HepG2 (cell line): ENCODE data around the gene IRS2.

ENCODE experiments used
- POLR2A ChIP-seq, 2 experiments: IDR thresholded peaks; 2 replicates each; pipeline ENCODE4 v1.6.1; 2011; ENCODE audit warnings: low read depth in 2 of 2, low read length in 2 of 2, mild to moderate bottlenecking in 1 of 2, moderate library complexity in 1 of 2; ENCODE audit not compliant: insufficient read depth in 1 of 2
- POLR2AphosphoS5 ChIP-seq: IDR thresholded peaks from 2 replicates; pipeline ENCODE4 v1.6.1; 2012; ENCODE audit warnings: low read depth, low read length
- SALL1 ChIP-seq: sonication (generic); formaldehyde crosslinking; IDR thresholded peaks from 2 replicates; pipeline ENCODE4 v1.8.0; 2022; ENCODE audit warnings: mild to moderate bottlenecking, missing genetic modification reagents
- ZBTB4 ChIP-seq: sonication (generic); formaldehyde crosslinking; IDR thresholded peaks from 2 replicates; pipeline ENCODE4 v1.4.0; 2020; ENCODE audit warnings: missing genetic modification reagents, mild to moderate bottlenecking, borderline replicate concordance

DNA sequence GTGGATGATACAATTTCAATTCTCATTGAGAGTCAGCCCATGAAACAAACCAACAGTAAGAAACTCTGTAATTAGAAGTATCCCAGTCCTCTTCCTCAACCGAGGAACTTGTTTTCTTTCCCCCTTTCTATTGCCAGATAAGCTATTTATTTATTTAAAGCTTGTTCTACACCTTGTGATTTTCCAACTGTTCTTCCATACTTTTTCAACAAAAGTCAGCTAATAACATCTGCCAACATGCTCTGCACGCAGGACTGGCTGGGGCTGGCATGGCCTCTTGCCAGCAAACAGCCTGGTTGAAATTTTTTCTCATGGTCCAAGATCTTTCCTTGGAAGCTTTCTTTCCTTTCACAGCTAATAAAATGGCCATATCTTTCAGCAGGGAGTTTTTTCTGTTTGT is 2.9 kb upstream of the IRS2 start:
- TF ChIP-seq ZBTB4 (CRISPR knock-in tag): no peak
- no peak for TF ChIP-seq POLR2A (IDR thresholded peaks at IDR 0.05; ENCODE audit: insufficient read depth in 1 of 2, low read depth in 2 of 2, low read length in 2 of 2)
- no peak for TF ChIP-seq SALL1
- no peak for TF ChIP-seq POLR2AphosphoS5
